Right forelimb (tissue), 1 donor: ENCODE measurements around the gene SNUPN.
"Not testable (repeated sequence)": the region's sequence is repeated elsewhere in the genome, so short reads cannot be mapped to it uniquely, and the experiment has no call there.

ENCODE experiments used
- DNase-seq: peaks from one replicate; pipeline ENCODE4 v3.0.0-alpha.2; 2018

SNUPN gene

DNA sequence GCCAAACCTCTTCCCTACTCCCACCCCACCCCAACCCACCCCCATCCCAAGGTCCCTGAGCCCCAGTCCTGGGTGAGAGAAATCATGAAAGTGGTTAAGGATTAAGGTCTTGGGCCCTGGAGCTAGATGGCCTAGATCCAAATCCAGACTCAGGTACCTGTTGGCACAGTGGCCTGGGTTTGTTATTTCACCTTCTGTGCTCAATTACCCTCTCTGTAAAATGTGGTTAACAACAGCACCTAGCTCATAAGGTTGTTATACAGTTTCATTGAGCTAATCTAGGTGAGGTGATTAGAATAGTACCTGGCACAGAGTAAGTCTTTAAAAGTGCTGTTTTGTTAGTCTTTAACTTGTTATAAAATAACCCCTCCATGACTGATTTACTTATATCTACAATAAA lies 6.4 kb upstream of the SNUPN start:
- DNase-seq: no peak

DNA sequence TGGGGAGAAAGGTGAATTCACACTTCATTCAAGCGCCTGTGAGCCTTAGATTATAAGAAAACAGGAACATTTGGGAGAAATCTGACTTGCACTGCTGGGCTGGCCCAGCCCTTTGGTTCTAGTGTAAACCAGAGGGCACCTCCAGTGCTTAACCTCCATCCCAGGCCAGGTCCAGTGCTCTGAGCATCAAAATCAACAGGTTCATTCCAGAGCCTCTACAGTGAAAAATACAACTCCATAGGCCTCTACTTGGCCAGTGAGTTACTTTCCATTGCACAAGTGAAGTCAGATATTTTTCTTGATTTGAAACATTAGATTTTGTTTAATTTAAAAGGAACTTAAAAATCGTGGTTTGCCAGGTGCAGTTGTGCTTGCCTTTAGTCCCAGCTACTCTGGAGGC lies 3.0 kb downstream of the SNUPN start:
- DNase-seq: no peak

DNA sequence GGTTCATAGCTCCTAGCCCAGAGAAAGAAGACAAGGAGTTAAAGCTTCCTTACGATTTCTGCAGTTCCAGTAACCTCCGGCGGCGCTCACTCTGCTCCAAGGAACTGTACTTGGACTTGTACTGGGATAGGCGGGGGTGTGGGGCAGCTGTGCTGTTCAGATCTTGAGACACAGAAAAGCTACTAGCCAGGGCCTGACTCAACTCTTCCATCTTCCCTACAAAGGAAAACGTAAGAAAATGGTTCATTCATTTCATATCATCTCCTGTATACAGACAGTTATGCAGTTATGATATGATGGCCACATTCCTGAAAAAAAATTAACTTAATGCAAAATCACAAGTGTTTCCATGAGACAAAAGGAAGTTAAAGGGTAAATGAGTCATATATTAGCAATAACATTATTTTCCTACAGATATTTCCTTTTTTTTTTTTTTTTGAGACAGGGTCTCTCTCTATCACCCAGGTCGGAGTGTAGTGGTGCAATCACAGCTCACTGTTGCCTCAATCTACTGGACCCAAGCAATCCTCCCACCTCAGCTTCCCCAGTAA lies 4.6 kb downstream of the SNUPN start:
- peak; percentile 82 for DNase-seq

DNA sequence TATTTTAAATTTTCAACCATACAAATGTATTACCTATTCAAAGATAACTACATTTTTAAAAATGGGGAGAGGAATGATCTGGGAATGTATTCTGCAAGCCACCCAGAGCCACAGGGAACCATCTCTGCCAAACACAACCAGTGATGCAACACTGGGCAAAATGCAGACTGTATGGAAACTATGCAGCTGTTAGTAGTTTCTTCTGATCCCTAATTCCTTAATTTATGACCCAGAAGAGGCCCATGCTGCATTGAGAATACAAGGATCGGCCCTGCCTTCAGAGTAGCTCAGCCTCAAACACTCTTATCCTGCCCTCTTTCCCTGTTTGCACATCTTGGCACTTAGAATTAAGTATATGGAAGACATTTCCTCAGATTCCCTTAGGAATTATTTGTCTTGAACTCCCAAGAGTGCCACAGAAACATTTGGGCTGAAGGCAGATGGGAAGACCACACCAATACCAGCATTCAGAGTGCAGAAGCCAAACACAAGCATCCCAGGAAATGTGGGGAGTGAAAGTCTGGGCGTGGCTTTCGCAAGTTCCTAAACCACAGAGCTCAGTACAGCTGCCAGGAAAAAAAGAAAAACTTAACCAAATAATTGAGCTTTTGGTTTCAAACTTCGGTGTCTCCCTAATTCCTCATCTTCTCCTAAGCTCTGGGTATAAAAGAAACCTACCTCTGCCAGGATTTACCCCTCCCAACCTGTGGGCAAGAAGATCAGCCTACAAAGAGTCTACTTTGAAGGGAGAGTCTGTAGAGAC lies 5.3 kb downstream of the SNUPN start:
- peak; percentile 64 for DNase-seq

DNA sequence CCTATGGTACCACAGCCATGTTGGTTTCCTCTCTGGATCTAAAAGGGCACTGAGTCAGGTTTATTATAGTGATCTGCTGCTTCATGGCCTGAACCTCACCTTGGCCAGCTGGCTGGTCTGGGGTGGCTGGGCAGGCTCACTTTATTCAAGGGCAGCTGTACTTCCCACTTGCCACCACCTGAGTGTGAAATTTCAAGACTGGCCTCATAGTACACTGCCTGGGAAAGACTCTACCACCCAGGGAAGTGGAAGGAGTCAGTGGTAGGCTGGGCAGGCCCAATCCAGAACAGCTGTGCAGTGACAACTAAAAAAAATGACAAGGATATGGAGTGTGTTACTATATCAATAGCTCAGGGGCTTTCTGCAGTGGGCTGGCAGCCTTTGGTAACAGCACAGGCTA lies 8.8 kb downstream of the SNUPN start:
- DNase-seq: no peak

DNA sequence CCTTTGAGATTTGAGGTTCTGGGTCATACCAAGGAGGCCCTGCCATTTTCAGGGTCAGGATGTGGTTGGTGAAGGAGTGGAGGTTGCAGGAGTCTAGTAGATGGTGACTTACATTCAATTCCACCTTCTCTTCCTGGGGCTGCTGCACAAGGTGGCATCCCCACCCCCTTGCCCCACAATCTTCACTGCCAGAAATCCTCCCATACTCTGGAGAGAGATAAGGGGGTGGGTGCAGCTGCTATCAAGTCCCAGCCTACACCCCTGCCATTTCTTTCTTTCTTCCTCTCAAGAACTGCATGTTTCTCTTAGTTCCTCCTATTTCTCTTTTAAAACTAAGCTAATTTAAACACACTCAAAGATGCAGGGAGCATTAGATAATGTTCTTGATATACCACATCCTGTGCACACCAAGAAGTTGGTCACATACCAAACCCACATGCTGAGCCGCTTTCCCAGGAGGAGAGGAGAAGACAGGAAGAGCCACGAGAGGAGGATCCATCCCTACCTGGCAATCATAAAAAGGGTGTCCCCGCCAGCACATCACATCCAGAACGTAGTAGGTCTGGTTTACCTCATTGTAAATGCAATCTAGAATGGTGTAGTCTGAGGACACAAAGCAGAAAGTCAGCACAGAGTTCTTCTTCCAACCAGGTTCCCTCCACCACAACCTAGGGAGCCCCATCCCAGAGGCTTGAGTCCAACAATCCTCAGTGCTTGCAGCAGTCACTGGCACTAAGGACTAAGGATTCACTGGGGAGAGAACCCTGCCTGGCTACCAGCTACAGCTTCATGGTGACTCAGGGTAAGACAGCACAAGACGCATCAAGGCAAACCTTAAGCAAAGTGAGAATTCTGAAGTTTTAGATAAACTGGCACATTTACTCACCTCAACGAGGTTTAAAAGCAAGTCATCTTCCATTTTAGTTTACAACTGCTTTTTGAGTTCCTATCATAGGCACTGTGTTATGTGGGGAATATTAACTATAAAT lies 18.5 kb downstream of the SNUPN start:
- DNase-seq: no peak

DNA sequence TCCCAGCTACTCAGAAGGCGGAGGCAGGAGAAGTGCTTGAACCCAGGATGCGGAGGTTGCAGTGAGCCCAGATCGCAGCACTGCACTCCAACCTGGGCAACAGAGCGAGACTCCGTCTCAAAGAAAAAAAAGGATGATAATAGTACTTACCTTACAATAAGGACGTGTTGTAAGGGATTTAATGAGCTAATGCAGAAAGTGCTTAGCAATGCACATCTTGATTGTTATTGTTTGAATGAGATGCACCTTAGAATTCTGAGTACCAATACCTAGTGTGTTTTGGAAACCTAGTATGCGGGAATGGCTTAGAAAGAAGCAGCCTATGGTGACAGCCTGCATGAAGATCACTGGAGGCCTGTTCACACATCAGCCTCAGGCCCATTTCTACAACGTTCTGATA lies 19.5 kb downstream of the SNUPN start:
- DNase-seq: no peak

DNA sequence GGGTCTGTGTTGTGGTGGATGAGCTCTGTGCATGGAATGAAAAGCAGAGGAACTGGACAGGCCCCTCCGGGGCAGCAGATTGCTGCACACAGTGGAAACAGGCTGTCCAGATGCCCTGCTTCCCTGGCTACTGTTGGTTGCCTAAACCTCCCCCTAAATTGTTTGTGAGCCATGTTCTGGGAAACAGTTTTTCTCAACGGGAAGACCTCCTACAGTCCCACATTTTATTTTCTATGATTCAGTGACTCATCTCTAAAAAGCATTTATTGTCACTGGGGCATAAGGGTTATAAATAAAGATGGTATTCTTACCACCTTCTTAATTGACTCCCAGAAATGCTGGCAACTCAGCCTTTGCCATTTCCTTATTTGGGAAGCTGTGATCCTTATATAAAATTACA lies 26.1 kb downstream of the SNUPN start:
- DNase-seq: no peak

DNA sequence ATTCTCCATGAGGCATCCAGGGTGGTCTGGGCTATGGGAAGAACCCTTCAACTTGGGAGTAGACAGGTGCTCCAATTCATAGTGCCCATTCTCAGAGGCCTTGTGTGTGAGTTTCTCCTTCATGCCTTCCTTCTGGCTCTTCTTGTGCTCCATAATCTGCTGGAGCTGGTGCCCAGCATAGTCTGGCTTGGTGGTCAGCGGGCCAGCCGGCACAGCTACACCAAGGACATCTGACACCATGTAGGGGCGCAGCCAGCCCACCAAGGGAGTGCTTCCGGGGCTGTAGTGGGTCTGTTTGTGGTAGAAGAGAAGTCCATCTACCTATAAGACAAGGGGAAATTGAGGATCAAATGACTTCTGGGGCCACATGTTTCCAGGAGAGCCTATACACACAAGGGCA lies 27.2 kb downstream of the SNUPN start:
- DNase-seq: no peak

DNA sequence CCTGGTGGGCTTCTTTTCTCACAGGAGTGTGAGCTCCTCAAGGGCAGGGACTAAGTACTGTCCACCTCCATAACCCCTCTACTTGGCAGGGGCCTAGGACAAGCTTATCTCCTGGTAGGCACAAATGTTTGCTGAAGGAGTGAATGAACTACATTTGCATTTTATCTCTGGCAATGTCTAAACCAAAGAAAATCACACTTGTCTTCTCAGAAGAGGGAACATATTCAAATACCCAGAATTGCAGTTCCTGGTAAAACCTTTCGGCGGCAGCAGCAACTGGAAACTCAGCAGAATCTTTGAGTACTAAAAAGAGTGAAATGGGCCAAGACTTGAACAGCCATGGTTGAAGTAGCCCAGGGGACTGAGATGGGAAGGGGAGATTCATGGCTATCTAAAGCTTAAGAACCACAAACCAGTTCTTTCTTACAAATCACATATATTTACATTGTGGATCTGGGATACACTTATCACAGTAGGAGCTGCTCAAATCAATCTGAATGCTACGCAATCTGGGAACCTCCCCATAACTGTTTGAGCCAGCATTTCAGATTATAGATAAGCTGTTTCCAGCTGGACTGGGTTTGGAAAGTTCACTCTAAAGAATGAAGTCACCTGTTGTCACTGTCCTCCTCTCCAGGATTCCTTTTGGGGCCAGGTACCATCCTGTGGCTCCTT lies 27.7 kb downstream of the SNUPN start:
- no peak for DNase-seq

DNA sequence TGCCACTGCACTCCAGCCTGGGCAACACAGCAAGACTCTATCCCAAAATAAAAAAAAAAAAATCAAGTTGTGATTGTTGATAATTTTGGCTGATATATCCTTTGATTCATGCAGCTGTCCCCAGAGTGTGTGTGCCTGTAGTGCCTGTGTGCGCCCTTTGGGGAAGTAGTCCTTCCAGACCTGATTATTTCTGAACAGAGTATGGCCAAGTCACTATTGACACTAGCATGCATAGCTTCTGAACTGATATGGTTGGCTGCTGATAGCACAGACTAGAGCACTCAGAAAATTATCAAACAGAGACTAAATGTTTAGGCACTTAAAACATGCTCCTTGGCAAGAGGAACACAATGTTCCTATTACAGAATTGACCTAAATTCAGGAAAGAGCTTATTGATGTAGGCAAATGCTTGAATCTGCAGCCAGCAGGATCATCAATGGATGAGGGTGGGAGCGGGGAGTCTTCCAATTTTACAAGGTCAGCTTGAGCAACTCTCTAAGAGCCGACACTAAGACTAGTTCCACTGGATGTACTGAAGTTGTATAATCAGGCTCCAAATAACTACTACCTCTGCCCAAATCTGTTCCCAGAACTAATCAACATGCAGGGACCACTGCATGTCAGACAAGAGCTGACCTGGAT lies 28.7 kb downstream of the SNUPN start:
- DNase-seq: no peak

DNA sequence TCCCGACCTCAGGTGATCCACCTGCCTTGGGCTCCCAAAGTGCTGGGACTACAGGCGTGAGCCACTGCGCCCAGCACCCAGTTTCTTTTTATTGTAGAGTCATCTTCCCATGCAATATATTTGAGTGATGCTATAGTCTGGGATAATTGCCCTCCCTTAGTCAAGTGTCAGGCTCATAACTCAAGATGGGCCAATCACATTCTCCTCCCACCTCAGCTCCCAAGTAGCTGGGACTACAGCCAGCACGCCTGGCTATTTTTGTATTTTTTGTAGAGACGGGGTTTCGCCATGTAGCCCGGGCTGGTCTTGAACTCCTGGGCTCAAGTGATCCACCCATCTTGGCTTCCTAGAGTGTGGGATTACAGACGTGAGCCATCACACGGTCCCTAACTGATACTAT lies 31.2 kb downstream of the SNUPN start:
- no peak for DNase-seq

DNA sequence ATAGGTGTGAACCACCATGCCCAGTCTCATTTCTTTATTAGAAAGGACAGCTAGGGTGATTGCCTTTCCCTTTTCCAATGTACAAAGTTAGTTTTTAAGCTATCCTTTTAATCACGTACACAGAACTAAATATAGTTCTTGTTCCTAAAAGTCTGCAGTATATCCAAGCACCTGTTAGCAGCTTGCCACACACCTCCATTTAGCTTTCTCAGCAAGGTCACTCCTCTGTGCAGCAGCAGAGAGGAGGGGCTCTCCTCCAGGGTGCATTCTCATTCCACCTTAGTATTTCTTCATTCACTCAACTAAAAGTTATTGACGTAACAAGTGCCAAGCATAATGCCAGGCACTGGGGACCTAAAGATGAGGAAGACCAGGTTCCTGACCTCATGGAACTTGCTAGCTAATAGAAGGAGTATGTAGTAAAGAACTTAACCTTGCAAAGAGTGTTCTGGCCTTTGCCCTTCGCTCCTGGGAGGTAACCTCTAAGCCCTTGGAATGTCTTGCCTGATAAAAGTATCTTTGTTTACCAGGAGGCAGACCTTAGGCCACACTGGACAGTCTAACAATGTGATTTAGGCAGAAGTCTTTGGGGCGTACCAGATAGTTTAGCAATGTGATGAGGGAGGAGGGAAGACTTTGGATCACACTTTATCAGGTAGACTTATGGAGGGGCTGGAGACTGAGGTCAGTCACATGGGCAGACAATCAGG lies 33.7 kb downstream of the SNUPN start:
- DNase-seq: no peak

DNA sequence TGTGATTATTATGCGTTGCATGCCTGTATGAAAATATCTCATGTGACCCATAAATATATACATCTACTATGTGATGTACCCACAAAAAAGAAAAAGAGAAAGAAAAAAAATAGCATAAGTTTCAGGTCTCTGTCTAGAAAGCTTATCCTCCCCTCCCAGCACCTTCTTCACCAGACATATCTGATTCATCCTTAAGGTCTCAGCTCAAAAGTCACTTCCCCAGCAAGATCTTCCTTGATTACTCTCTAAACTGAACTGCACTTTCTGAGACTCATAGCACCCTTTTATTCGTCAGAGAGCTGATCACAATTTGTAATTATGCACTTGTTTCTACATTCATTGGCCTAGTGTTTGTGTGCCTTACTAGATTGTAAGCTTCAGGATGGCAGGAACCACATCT lies 35.3 kb downstream of the SNUPN start:
- no peak for DNase-seq

DNA sequence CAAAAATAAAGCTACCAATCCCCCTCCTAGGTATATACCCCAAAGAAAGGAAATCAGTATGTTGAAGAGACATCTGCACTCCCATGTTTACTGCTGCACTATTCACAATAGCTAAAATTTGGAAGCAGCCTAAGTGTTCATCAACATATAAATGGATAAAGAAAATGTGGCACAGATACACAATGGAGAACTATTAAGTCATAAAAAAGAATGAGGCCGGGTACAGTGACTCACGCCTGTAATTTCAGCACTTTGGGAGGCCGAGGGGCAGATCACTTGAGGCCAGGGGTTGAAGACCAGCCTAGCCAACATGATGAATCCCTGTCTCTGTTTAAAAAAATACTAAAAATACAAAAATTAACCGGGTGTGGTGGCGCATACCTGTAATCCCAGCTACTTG lies 36.5 kb downstream of the SNUPN start:
- no peak for DNase-seq

DNA sequence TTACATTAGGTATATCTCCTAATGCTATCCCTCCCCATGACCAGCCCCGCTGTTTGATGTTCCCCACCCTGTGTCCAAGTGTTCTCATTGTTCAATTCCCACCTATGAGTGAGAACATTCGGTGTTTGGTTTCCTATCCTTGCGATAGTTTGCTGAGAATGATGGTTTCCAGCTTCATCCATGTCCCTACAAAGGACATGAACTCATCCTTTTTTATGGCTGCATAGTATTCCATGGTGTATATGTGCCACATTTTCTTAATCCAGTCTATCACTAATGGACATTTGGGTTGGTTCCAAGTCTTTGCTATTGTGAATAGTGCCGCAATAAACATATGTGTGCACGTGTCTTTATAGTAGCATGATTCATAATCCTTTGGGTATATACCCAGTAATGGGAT lies 39.1 kb downstream of the SNUPN start:
- DNase-seq: not testable (repeated sequence)

DNA sequence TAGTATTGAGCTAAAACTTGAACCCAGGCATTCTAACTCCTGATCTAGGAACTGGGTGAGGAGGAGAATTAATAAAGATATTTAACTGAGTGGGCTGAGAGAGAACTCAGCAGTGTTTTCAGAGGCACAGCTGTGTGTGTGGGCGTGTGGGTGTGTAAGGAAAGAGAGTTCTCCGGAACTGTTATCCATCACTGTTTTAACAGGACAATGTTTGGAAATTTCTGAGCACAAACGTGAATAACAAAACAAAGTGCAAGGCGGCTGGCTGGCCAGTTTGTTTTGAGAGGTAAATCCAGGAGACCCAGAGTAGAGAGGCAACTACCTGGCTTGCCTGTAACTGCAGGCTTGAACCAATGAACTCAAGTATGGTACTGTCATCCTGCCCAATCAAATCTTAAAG lies 41.4 kb downstream of the SNUPN start:
- no peak for DNase-seq

DNA sequence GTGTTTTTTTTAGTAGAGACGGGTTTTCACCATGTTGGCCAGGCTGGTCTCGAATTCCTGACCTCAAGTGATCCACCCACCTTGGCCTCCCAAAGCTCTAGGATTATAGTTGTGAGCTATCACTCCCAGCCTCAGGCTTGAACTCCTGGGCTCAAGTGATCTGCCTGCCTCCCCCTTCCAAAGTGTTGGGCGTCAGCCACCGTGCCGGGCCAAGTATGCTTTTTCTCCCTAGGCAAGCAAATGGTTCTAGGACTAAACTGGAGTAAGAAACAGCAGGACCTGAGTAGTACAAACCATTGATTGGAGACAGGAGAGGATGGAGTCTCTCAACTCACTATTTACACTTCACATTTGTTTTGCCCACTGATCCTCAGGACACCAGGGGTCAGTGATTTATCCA lies 41.8 kb downstream of the SNUPN start:
- peak; percentile 48 for DNase-seq

DNA sequence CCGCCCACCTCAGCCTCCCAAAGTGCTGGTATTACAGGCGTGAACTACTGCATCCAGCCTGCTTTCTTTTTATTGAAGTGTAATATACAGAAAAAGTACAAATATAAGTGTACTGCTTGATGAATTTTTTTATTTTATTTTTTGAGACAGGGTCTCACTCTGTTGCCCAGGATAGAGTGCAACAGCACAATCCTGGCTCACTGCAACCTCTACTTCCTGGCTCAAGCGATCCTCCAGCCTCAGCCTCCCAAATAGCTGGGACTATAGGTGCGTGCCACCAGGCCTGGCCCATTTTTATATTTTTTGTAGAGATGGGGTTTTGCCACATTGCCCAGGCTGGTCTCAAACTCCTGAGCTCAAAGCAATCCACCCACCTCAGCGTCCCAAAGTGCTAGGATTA lies 42.6 kb downstream of the SNUPN start:
- not testable (repeated sequence) for DNase-seq

DNA sequence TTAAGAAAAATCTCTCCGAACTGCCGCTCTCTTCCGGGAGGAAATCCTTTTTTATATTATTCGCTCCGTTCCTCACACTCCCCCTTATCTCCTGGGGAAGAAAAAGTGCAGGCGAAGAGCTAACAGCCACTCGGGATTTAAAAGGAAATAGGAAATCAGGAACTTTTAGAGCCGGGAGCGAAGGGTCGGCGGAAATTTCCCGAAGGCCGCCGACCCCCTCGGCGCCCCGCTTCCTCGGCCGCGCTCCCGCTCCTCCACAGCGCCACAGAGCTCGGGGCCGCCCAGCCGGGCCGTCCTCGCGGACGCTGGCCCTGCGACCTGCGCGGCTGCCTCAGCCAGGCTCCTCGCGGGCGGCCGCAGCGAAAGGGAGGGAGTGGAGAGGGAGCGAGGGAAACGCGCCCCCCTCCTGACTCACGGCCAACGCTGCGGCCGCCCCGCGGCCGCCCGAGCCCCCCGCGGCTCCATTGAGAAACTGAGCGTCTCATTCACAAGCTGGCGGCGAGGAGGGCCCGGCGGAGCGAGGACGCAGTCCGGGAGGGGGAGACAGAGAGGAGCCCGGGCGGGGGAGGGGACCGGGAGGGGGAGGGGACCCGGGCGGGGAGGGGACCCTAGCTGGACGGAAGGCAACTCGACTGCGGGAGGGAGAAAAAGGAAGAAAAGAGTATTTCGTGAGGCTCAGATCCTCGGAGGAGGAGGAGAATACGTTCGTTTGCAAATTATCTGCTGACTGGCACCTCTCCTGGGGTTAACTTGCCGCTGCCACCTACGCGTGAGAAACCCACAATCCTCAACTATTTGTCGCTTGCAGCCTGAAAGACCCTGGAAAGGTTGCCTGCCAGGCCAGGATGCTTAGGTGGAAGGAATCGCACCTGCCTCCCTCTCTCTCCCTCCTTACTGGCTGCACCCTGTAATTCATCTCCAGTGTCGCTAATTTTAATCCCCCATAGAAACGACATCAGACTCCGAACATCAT lies 46.3 kb downstream of the SNUPN start, which contains the start of gene PTPN9:
Gene PTPN9, minus strand, starts transcription at position 368 of the 973 bp plus-strand sequence. CDS start 539 bp downstream, outside the sequence.
- DNase-seq: peak; percentile 91
